Measurements from ENCODE around the gene TTC4. TPM values are rescaled to one million over a fixed set of nuclear protein-coding genes. Genes with fewer than 3 reads are reported as not detected.

Gene TTC4
- total and polyA plus RNA-seq, 10 donors: 12.1 to 28.5 (median 16.8) TPM

DNA sequence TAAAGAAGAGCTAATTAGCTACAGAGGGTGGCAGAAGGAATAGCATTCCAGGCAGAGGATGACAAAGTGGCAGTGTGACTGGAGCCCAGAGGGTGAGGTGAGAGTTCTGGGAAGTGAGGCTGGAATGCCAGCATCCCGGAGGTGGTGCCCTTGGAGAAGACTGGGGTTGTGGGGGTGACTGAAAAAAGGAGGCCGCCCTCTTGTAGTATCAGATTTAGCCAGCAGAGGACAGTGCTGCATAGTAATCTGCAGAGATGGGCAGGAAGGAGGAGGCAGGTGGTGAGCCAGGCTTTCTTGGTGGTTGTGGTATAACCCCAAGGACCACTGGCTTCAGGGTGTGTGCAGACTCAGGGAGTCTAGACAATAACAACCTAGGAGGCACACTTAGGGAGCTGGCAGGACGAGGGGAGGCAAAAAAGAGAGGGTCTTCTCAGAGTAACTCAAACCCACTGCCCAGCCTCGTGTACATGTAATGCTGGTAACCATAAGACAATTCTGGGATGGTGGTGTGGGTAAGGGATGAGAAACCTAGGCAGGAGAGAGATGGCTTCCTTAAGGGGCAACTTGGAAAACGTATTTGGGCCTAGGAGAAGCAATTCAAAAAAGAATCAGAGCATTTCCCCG lies 43.6 kb upstream of the TTC4 start:
- 58 to 72% (median 69%) methylated on average over 6 of the region's 6 CpGs for WGBS, 5 donors
- no peaks in the 10 kb centered on the region for H3K27me3 ChIP-seq (replicated peaks in 1 of 7)
- H3K4me1 ChIP-seq: no peaks in the 10 kb centered on the region
- no peaks in the 10 kb centered on the region for H3K36me3 ChIP-seq
- H3K9me3 ChIP-seq: peaks cover 0 to 14% (median 5%) of the 10 kb centered on the region in 8 donors
- no peak overlapping the region for H3K27ac ChIP-seq
- intact Hi-C loops (cut with DNase I; ENCODE audit: low total_unique reads): no loop called here
- DNase-seq: no peak
- TF ChIP-seq, protein P1, sequence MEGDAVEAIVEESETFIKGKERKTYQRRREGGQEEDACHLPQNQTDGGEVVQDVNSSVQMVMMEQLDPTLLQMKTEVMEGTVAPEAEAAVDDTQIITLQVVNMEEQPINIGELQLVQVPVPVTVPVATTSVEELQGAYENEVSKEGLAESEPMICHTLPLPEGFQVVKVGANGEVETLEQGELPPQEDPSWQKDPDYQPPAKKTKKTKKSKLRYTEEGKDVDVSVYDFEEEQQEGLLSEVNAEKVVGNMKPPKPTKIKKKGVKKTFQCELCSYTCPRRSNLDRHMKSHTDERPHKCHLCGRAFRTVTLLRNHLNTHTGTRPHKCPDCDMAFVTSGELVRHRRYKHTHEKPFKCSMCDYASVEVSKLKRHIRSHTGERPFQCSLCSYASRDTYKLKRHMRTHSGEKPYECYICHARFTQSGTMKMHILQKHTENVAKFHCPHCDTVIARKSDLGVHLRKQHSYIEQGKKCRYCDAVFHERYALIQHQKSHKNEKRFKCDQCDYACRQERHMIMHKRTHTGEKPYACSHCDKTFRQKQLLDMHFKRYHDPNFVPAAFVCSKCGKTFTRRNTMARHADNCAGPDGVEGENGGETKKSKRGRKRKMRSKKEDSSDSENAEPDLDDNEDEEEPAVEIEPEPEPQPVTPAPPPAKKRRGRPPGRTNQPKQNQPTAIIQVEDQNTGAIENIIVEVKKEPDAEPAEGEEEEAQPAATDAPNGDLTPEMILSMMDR (IDR thresholded peaks at IDR 0.05 in 8 of 11, conservative IDR thresholded peaks at IDR 0.05 in 3 of 11): peak; percentile 33 to 80 (median 69)
- TF ChIP-seq POLR2AphosphoS5 (IDR thresholded peaks at IDR 0.05) (no peak), POLR2A (IDR thresholded peaks at IDR 0.05) (no peak)
- H3K4me3 ChIP-seq: no peak overlapping the region

DNA sequence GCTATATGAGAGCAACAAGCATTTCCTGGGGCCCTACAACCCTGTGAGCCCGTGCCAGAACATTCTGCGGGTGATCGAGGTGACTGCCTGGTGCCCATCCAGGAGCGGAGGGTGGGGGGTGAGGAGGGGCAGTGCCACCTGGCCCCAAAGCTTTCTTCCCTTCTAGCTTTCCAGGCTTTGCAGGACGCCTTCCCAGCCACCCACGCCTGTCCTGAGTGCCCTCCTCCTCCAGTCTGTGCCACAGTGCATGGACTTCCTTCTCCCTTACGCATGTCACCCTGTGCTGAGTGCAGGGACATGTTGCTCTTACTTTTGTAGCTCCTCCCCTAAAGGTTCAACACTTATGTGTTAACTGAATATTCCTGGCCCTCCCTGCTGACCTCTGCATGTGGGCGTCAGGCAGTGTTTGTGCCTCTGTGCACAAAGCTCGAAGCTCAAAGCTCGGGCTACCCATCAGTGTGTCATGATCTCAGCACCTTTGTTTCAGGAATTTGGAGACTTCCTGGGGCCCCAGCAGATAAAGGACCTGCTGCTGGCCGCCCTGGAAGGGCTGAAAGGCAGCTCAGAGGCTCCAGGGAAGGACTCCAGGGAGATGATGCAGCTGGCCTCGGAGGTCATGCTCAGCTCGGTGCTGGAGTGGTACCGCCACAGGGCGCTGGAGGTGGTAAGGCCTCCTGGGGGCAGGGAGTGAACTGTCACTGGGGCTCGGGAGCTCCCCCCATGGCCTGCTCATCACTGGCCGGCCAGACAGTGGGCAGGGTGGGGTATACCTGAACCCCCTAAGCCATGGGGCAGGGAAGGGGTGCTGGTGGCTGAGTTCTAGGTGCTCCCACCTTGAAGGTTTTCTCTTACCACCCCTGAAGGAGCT lies 36.7 kb upstream of the TTC4 start:
- Histone ChIP-seq H3K4me3 (no peak overlapping the region), H3K36me3 (no peaks in the 10 kb centered on the region), H3K4me1 (no peaks in the 10 kb centered on the region), H3K27ac (no peak overlapping the region), H3K9me3 (peaks cover 0 to 4% (median 2%) of the 10 kb centered on the region in 8 donors), H3K27me3 (replicated peaks in 1 of 7) (no peaks in the 10 kb centered on the region)
- WGBS, 5 donors: 73 to 83% (median 80%) methylated on average over 17 of the region's 17 CpGs
- intact Hi-C loops (cut with DNase I; ENCODE audit: low total_unique reads): no loop called here
- no peak for DNase-seq
- no peak for TF ChIP-seq POLR2AphosphoS5 (IDR thresholded peaks at IDR 0.05)
- no peak for TF ChIP-seq POLR2A (IDR thresholded peaks at IDR 0.05)
- TF ChIP-seq, protein P1 (IDR thresholded peaks at IDR 0.05 in 8 of 11, conservative IDR thresholded peaks at IDR 0.05 in 3 of 11): no peak

DNA sequence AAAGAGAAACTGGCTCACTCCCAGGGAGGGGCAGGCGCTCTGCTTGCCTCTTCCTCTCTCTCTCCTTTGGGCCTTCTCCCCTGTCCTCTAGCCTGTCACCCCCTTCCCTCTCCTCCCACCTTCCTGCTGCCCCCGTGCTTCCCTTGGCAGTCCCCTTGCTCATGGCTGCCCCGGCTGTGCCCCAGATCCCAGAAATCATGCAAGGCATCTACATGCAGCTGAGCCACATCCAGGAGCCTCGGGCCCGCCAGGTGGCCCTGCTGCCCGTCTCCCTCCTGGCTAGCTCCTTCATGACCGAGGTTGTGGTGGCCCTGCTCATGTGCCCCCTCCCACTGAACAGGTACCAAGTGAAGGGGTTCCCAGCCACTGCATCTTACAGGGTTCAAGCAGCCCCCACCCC lies 36.0 kb upstream of the TTC4 start:
- TF ChIP-seq POLR2AphosphoS5 (IDR thresholded peaks at IDR 0.05) (no peak), POLR2A (IDR thresholded peaks at IDR 0.05) (no peak)
- TF ChIP-seq, protein P1 (IDR thresholded peaks at IDR 0.05 in 8 of 11, conservative IDR thresholded peaks at IDR 0.05 in 3 of 11): no peak
- Histone ChIP-seq H3K4me1 (no peaks in the 10 kb centered on the region), H3K9me3 (no peaks in the 10 kb centered on the region), H3K27ac (no peak overlapping the region), H3K36me3 (no peaks in the 10 kb centered on the region), H3K4me3 (no peak overlapping the region), H3K27me3 (replicated peaks in 1 of 7) (no peaks in the 10 kb centered on the region)
- intact Hi-C loops (cut with DNase I; ENCODE audit: low total_unique reads): no loop called here
- WGBS, 5 donors: 82 to 96% (median 91%) methylated on average over 3 to 7 of the region's 7 CpGs
- no peak for DNase-seq

DNA sequence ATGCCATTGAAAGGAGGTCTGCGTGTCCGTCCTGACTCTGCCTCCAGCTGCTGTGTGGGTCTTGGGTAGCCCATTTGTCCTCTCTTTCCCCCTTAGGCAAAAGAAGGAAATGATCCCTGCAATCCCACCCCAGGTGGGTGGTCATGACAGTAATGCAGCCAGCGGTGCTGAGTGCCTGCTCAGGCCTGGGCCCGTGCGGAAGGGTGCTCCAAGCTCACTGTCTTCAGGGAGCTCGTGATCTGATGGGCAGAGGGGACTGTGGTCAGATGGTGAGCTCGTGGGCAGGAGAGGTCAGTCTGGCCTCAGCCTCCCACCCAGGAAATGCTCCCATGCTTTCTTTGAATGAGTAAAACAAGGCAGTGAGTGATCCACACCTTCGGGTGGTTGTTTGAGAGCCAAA lies 35.3 kb upstream of the TTC4 start:
- WGBS, 5 donors: 71 to 89% (median 83%) methylated on average over 8 of the region's 8 CpGs
- H3K27me3 ChIP-seq (replicated peaks in 1 of 7): no peaks in the 10 kb centered on the region
- TF ChIP-seq POLR2A (IDR thresholded peaks at IDR 0.05) (no peak), POLR2AphosphoS5 (IDR thresholded peaks at IDR 0.05) (no peak)
- TF ChIP-seq, protein P1 (IDR thresholded peaks at IDR 0.05 in 8 of 11, conservative IDR thresholded peaks at IDR 0.05 in 3 of 11): no peak
- intact Hi-C loops (cut with DNase I; ENCODE audit: low total_unique reads): no loop called here
- H3K27ac ChIP-seq: no peak overlapping the region
- H3K4me1 ChIP-seq: no peaks in the 10 kb centered on the region
- DNase-seq: no peak
- H3K9me3 ChIP-seq: no peaks in the 10 kb centered on the region
- H3K36me3 ChIP-seq: no peaks in the 10 kb centered on the region
- no peak overlapping the region for H3K4me3 ChIP-seq

Data from spleen (tissue), 11 donors.